Mesenteric fat pad (tissue), 1 donor: ENCODE results near the gene SMARCA2. TPM values are rescaled to one million over a fixed set of nuclear protein-coding genes. Genes with fewer than 3 reads are reported as not detected.

Experiments used
- DNase-seq: peaks from one replicate; pipeline ENCODE4 v3.0.0-alpha.2; 2020; ENCODE audit warnings: low spot score
- long read RNA-seq: library from polyadenylated mRNA; unstranded; transcript quantifications from one replicate; pipeline ENCODE4 v2.0.0, GENCODE V29; 2020
- total RNA-seq: library from RNA; stranded (reverse); fragmentation: NEBNext Ultra II Directional; extraction: Animal tissue kit (Norgen Biotek cat#: 25700); gene quantifications from one replicate; pipeline ENCODE4 v1.2.1, GENCODE V29; 2021
- donor health status: DM: yes; HTN: yes; CAD: no.

SMARCA2 gene
- total RNA-seq = 136 TPM
- long read RNA-seq, full-length matches to known transcripts = 7 of 45 reads
- long read RNA-seq, partial matches to known transcripts = 25 of 45 reads
- long read RNA-seq, other reads (novel, unspliced or antisense) = 13 of 45 reads

DNA sequence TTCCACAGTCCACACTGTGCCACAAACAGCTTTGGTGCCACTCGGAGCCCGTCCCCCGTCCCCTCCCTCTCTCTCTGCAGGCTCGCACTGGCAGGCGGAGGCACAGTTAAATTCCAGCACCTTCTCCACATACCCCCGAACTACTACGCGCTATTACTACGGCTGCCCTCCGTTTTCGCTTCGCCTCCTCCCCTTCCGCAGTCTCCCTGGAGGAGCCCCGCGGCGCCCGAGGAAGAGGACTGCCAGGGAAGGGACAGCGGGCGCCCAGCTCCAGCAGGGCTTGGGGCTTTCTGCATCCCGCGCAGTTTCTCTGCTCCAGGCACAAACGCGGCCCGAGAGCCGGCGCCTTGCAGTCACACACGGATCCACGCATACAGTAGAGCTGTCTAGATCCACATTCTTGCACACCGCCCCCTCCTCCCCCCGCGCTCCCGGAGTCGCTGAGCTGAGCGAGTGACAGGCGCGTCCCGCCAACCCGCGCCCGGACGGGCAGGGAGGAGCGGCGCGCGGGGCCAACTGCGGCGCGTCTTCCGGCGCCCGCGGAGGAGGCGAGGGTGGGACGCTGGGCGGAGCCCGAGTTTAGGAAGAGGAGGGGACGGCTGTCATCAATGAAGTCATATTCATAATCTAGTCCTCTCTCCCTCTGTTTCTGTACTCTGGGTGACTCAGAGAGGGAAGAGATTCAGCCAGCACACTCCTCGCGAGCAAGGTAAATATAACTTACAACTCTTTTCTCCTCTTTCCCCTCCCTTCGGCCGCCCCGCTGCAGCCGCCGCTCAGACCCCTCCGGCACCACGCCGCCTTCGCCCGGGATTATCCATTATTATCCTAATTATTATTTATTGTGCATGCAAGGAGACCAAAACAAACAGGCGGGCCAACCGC, at the start of gene SMARCA2:
TSS of gene SMARCA2 (plus strand) at position 652 of the 885 bp plus-strand sequence. CDS start 13,676 bp downstream, outside the sequence.
- peak; percentile 99 for DNase-seq

DNA sequence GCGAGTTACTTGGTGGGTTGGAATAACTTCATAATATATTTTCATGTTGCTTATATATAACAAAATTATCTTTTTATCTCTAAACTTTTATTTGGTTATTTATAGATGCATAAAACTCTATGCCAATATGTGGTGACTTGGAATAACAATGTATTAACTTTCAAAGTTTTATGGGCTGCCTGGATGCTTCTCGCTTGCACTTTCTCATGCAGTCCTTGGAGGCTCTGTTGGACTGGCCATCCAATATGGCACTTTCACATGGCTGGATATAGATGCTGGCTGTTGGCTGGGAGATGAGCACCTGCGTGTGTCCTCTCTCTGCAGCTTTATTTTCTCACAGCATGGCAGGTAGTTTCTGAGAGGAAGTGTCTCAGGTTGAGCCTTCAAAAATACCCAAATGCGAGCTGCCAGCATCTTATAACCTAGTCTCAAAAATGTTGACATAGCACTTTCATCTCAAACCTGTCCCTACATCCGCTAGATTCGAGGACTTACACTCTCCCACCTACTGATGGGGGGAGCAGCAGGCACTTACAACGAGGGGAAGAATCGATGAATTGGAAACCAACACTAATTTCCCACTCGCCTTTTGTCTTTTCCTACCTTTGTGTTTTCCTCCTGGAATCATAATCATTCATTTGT, 48.3 kb upstream of the SMARCA2 start:
- no peak for DNase-seq

DNA sequence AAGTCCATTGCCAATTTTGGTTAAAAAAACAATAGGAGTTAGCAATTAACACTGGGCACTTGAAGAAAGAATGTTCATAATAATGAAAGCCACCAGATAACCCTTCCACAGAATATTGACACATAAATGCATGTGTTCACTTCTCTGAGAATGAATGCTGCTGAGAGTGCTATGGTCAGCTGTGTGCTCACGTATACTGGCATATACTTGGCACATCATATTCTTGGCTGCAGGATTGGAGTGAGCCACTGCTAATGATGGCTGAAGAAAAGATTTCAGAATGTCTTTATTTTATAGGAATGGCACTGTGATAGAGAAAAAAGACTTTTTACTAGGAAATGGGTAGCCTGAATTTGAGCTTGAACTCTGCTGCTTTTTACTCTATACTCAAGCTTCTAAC, 46.0 kb upstream of the SMARCA2 start:
- no peak for DNase-seq

DNA sequence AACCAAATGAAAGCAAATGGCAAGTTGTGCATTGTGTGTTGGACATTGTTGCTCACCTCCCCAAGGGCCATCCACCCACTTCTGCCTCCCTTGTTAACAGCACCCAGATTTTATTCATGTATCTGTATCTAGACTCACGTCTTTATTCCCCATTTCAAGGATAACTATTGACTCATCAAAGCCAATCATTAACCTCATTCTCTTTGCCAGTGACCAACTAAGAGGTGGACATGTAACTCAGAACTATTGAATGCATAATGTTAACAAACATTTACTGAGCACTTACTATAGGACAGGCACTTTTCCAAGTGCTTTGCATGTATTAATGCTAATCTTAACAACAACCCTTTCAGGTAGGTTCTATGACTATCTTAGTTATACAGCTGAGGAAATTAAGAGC, 45.2 kb upstream of the SMARCA2 start:
- no peak for DNase-seq

DNA sequence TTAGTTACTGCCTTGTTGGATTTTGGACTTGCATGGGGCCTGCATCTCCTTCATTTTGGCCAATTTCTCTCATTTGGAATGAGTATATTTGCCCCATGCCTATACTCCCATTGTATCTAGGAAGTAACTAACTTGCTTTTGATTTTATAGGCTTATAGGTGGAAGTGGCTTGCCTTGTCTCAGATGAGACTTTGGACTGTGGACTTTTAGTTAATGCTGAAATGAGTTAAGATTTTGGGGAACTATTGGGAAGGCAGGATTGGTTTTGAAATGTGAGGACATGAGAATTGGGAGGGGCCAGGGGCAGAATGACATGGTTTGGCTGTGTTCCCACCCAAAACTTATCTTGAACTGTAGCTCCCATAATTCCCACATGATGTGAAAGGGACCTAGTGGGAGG, 42.5 kb upstream of the SMARCA2 start:
- no peak for DNase-seq

DNA sequence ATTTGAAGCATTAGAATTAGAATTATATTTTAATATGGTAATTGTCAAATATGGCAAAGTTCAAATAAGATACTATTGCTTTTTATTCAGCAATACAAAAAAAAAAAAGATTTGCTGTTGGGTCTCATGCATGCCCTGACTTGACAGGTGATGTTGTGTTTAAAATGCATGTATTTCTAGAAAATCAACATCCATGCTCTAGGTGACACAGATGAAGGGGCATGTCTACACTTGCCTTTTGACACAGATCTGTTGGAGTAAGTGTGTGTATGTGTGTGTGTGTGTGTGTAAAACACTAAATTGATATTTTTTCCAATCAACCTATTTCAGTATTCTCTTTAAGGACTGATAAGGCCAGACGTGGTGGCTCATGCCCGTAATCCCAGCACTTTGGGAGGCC, 38.1 kb upstream of the SMARCA2 start:
- DNase-seq = no peak

DNA sequence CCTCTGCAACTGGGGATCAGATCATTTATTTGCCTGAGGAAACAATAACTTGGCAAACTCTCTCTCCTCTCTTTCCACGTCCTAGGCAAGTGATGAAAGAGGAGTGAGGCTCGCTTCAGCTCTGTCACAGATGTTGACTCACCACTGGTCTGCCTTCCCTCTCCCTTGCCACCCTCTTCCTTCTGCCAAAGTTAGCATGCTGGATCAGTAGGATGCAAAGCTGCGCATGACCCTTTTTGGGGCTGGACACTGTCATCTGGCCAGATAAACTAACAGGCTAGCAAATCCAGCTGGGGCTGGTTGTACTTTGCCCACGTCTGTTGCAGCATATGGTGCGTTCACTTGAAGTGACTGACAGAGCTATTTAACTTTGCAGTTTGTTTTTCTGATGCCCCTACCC, 36.2 kb upstream of the SMARCA2 start:
- no peak for DNase-seq

DNA sequence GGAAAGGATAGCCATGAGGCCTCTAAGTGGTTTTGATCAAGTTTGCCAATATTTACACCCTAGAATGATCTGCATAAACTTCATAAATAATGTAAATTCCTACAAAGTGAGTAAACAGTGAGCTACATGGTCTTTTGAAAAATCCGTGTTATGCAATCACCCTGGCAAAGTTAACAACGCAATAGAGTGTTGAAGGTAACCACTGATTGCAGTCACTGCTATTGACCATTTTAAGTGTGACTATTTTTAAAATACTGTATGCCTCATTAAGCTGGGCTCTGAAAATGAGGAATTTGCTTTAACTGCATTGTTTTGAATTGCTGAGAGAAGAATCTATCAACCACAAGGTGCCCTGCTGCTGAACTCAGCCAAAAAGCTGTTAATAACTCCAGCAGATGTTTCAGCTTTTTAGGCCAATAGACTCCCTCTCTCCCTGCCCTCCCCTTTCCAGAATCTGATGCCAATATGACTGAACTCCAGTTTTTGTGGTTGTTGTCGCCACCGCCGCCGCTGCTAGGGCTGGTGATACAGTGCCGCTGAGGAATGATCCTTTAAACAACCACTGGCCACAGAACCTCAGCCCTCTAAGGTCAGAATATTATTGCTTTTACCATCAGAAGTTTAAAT, 35.3 kb upstream of the SMARCA2 start:
- no peak for DNase-seq

DNA sequence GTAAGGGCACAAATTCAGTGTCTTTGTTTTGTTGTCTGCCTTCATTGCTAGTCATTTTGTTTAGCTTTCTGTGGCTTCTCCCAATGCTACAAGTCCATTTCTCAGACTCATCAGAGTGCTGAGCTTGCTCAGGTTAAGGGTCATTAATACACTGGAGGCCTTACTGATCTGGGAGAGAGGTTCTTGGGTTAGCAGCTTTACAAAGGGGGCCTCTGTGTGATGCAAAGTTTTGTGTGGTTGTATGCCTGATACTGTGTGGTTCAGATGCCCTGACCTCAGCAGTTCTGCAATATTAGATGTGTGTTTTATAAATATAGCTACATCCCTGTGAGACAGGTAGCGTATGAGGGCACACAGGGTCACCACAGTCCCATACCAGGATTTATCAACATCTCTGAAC, 34.8 kb upstream of the SMARCA2 start:
- no peak for DNase-seq

DNA sequence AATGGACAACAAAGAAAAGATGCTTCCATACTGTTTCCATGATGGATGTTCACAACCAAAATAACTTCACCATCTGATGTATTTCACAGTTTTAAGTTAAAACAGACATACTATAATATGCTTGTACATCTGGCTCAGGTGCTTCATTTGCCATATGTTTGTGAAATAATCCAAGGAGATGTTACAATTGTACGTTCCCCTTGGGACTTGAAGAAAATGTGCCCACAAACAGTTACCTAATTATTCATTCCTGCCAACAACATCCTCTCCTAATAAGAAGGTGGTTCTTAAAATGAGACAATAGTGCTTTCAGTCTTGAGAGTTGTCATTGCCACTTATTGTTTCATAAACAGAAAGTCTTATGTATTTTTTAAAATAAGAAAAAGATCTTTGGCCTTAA, 33.1 kb upstream of the SMARCA2 start:
- no peak for DNase-seq

DNA sequence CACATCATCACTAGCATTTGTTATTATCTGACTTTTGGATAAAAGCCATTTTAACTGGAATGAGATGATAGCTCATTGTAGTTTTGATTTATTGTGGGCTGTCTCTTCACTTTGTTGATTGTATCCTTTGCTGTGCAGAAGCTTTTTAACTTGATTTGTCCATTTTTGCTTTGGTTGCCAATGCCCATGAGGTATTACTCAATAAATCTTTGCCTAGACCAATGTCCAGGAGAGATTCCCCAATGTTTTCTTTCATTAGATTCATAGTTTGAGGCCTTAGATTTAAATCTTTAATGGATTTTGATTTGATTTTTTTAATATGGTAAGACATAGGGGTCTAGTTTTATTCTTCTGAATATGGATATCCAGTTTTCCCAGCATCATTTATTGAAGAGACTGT, 28.8 kb upstream of the SMARCA2 start:
- DNase-seq = no peak

DNA sequence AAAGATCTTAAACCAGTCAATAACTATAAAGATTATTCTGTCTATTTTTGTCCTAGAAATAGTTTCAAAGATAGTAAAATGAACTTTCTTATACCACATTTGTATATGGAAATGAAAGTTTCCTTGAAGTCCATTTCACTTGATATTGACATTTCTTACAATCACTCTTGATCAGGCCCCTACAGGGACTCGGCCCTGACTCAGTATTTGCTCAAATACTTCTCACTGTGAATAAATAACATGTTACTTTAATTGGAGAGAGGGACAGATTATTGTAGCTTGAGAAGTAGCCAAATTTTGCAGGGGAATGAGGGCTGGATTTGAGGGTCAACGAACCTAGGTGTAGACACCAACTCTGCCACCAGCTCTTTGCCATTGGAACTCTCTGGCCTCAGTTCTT, 25.6 kb upstream of the SMARCA2 start:
- DNase-seq = no peak

DNA sequence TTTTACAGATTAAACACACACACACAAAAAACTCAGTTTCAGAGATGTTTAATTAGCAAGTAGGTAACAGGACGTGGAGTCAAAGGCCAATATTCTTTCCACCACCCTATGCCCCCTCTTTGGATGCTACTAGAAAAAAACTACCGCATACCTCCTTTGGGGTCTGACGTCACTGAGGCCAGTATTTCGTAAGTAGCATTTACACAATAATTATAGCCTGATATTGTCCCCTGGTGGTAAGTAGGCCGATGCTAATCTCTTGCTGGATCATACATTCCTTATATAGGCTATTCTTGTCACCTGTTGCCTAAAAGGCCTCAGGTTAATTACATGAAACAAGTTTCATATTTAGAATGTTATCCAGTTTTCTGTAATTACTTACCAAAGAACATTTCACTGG, 21.0 kb upstream of the SMARCA2 start:
- DNase-seq = no peak

DNA sequence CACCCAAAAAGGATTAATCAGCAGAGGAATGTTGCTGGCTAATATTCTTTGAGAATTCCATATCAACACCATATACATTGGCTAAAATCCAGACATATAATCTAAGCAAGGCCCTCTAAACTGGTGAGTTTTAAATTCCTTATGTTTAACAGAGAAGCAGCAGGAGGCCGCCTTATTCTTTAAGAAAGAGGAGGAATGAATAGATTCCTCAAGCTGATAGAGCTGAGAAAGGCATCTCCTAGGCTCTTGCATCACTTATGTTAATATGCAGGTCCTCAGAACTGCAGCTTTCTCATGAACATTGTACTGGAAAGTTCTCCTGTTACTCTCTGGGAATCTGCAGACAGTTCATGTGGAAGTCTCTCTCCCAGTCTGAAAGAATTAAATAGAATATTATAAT, 20.1 kb upstream of the SMARCA2 start:
- DNase-seq = no peak

DNA sequence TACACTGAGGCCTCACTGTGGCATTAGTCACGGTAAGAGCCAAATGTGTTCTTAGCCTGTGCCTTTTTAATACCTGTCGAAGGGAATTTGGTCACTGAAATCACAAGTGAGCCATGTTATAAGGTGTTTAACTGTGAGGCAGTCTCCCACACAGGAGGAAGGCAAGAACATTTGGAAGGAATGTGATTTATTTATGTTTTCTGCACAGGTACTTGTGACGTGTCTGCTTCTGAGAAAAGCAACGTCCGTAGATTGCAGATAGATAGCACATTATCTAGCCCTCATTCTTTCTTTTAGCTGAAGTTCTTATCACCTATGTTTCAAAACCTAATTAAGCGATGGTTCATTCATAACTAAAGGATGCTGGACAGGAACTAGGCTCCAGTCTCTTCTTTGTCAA, 19.0 kb upstream of the SMARCA2 start:
- DNase-seq = no peak

DNA sequence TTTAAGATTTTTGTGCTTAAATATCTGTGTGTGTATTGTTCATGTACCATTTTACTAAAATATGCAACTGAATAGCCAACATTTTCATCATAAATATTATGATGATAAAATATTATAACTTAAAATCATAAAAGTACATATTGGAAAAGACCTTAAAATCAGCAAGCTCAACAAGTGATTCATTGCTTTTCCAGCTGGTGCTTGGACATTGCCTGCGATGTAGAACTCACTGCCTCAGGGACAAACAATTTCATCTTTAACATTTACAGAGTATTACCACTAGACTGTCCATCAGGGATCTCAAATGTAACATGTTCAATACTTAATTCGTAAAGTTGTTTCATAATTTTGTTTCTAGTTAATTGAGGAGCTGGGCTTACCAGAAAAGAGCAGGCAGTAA, 17.5 kb upstream of the SMARCA2 start:
- no peak for DNase-seq

DNA sequence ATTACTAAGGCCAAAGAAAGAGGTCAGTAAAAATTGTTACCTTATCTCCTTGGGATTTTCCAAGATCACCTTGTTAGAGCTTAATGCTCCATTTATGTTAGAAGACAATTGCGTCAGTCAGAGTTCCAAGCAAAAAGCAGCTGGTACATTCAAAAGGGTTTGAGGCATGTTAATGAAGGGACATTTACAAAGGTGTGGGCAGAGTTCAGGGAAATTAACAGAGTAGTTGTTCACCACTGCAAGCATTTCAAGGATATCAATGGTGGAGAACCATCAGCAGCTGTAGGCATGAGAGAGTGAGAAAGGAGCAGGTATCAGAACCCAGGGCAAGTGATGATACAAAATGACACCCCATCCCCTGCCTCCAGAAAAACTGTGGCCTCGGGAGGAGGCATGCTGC, 17.0 kb upstream of the SMARCA2 start:
- no peak for DNase-seq

DNA sequence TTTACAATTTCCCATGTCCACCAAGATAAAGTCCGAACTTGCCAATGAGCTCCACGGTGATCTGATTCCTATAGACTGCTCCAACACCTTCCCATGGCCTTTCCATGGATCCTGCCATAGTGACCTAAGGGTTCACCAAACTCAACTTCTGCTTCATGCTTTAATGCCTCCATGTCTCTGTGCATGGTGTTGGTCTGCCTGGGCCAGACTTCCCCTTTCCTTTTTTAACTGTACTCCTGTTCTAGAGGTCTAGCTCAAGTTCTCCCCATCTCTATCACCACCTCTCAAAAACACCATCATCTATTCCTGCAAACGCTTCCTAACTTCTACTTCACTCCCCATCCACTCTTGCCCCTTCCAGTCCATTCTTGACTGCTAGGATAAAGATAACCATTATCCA, 14.8 kb upstream of the SMARCA2 start:
- DNase-seq = no peak

DNA sequence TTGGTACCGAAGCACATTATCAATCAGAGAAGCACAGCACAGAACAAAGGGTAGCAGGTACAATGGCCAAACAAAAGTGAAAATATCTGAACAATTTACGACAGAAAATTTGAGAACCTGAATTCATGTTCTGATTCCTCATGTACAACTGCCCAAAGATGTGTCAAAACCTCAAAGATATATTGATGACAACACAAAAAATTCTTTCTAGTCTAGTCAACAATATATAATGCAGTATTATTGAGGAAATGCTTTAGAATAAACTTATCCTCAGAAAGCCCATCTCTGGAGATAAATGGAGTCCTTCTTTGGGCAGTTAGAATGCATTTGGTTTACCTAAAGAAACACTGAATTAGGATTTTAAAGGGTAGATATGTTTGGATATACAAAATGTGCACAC, 6.8 kb upstream of the SMARCA2 start:
- no peak for DNase-seq

DNA sequence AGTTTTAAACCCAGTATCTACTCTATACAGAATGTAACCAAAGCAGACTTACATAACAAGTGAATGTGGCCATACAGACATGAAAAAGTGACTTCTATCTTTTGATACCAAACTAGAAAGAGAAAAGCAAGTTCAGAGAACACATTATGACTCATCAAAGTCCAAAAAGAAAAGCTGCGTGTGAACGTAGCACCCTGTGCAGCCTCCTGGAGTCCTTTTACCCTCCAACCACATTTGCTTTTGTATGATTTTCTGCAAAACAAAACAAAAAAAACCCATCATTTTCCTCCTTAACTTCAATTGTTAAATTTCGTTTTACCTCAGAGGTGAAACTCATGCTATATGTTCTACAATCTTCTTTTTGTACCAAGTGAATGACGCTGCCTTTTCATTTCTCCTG, 2.8 kb upstream of the SMARCA2 start:
- DNase-seq = no peak

DNA sequence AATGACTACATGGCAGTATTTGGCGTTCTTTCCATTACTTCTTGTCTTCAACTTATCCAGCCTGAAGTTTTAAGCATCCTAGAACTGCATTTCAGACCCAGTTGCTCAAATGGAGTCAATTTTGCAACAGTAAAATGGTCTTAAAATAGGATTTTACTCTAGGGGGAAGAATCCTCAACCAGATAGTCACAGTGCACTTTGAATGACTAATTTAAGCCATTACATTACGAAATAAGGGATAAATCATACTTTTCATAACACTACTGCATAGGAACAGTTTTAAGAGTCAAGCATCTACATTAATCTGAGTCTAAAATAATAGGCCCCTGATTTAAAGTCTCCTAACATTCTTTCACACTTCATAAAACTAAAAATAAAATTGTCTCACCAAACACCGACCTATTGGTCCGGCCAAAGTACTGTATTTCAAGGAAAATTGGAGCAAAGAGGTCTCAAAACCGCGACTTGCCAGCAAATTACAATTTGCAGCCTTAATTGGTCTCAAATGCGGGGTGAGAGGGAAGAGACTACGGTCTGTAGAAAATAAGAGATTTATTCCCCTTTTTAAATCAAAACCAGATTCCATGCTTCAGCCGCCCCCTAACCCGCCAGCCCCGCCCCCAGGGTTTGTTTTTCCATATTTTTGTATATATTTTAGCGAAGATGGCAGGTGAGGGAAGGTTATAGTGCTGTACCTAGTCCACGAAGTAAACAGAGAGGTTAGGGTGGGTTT, 1.2 kb upstream of the SMARCA2 start:
- no peak for DNase-seq
